HG02870 (cell line): ENCODE results near the gene ENPP1.
"Not testable (repeated sequence)": the region's sequence is repeated elsewhere in the genome, so short reads cannot be mapped to it uniquely, and the experiment has no call there.

Experiments used
- ATAC-seq: cut with Tn5 transposase; IDR thresholded peaks from one replicate; pipeline ENCODE4 v1.9.1; 2021; ENCODE audit warnings: mild to moderate bottlenecking, moderate library complexity; ENCODE audit not compliant: unreplicated experiment

ENPP1 gene

DNA sequence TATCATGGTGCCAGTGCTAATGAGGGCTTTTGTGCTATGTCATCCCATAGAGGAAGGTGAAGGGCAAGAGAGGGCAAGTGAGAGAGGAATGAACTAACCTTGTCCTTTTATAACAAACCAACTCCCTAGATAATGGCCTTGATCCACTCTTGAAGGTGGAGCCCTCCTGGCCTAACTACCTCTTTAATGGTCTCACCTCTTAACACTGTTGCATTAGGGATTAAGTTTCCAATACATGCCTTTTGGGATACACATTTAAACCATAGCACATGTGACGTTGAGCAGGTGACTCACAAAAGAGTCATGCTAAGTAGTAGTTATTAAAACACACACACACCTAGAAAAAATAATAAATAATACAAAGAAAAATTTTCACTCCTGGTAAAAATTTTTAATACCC, 106.4 kb downstream of the ENPP1 start:
- ATAC-seq: no peak

DNA sequence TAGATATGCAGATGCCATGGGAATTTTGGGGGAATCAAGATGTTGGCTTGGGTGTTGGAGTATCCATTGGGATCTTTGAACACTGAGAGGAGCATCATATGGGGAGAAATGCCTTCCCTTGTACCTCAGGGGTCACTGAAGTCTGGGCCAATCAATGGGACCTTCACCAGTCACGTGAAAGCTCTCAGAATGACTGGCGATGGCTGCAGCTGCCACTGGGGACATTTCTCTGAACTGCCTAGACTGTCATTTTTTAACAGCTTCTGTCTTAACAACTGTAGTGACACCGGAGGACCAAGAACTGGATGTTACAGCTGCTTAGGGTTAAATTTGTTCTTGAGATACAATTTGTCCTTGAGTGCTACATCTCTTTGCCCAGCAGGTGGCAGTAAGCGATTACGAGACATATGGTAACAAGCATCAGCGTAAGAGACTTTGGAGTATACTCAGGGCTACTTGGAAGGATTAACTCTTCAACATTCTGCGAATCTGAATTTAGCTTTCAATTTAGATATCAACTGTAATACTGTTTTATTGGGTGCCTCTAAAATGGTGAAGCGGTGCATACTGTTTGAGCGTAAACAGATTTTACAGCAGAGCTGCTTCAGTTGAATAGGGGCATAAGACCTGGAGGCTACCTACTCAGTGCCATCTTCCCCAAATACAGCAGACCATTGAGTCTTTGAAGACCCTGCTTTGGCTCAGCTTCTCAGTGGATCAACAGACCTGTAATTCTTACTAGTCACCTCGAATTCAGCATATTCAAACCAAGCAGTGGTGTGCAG, 107.3 kb downstream of the ENPP1 start:
- peak; percentile 80 for ATAC-seq

DNA sequence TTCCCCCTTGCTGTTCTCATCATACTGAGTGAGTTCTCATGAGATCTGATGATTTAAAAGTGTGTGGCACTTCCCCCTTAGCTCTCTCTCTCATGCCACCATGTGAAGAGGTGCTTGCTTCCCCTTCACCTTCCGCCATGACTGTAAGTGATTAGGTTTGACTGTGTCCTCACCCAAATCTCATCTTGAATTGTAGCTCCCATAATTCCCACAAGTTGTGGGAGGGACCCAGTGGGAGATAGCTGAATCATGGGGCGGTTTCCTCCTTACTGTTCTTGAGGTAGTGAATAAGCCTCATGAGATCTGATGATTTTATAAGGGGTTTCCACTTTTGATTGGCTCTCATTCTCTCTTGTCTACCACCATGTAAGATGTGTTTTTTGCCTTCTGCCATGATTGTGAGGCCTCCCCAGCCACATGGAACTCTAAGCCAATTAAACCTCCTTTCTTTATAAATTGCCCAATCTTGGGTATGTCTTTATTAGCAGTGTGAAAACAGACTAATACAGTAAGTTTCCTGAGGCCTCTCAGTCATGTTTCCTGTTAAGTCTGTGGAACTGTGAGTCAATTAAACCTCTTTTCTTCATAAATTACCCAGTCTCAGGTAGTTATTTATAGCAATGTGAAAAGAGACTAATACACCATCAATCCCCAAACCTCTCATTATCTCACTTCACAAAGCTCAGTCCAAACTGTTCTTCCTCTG, 108.4 kb downstream of the ENPP1 start:
- ATAC-seq: not testable (repeated sequence)

DNA sequence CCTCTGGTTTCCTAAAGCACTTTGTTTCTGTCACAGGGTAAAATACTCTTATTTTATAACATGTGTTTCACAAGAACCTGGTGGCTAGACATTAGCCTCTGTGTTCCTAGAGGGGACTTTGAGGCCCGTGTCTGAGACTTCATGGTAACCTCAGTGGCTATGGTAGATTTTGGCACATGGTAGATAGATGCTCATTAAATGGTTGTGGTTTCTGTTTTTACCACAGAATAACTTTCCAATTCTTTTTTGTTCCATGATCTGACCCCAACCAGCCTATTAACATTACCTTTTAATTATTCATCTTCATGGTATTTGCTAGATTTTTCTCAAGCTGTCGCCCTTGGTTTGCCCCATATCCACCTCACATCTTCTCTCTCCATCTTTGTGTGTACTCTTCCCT, 109.0 kb downstream of the ENPP1 start:
- no peak for ATAC-seq

DNA sequence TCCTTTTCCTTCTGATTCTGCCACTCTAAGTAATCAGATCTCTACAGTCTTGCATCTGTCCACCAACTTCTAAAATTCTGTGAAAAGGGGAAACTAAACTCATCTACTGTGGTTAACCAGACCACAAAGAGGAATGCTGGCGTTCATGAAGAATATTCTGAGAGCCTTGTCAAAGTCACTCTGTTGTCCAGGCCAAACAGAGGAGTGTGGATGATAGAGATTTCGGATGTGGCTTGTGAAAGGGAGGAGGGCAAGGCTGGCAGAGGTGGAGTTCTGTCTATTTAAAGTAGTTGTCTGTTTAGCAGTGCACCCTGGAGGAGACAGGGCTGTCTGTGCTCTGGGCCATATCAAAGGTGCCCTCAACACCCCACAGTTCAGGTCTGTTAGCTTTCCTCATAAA, 109.5 kb downstream of the ENPP1 start:
- no peak for ATAC-seq

DNA sequence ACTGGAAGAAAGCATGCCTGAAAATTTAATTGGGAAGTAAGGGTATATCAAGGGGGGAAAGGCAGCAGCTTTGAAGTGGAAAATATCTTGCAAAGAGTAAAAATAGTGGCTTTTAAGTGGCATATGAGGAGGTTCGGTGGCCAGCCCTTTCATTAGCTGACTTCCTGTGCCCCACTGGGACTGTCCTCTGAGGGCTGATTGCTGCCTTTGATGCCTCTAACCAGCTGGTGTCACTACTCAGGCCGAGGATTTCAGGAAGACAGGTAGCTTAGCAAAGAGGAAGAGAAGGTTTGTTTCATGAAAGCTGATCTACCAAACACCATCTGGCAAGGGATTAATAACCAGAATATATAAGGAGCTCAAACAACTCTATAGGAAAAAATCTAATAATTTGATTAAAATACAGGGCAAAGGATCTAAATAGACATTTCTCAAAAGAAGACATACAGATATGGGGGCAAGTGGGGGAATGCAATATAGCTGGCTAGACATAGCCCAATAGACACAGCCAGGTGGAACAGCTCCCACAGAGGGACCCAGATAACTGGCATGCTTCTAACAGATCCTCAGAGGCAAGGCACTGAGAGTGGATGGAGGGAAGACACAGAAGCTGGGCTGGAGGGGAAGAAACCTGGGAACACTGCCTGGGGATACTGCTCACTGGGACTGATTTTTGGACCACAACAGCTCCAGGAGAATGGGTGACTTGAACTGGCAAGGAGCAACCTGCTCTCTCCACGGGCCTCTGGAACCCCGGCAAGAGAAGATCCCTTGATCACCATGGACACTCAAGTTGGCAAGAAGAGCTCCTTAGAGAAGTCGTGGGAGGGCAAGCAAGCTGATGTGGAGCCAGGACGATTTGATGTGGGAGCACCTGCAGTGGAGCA, 110.2 kb downstream of the ENPP1 start:
- ATAC-seq: no peak

DNA sequence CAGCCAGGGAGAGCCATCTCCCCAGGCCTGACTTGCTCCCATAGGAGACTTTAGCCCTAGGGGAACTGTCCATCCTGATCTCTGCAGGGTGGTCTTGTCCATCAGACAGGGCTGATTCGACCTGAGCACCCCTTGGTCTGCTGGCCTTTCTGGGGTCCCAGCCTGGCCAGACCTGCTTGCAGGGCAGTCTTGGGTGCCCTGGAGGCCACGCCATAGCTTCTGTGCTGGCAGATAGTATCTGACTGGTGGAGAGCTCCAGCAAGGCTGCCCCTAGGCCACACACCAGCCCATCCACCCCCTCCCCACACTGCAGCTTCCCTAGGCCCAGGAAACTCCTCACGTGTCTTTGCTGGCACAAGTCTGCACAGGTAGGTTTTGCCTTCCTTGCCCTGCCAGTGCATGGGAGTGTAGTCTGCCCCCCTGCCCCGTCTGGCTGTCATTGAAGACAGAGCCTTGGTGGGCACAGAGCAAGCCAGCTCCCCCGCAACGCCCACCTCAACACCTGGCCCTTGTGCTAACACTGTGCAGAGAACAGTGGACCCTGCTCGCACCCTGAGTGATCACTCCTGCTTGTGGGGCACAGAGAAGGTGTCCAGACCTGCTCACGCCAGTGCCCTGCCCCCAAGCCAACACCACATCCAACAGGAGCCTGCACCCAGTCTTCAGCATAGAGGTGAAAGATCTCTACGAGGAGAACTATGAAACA, 111.0 kb downstream of the ENPP1 start:
- no peak for ATAC-seq

DNA sequence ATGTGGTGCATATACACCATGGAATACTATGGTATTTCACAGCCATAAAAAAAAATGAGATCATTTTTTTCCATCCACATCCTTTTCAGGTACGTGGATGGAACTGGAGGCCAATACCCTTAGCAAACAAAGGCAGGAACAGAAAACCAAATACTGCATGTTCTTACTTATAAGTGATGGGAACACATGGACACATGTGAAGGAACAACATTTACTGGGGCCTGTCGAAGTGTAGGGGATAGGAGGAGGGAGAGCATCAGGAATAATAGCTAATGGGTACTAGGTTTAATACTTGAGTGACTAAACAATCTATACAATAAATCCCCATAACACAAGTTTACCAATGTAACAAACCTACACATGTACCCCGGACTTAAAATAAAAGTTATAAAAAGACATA, 112.8 kb downstream of the ENPP1 start:
- ATAC-seq: no peak

DNA sequence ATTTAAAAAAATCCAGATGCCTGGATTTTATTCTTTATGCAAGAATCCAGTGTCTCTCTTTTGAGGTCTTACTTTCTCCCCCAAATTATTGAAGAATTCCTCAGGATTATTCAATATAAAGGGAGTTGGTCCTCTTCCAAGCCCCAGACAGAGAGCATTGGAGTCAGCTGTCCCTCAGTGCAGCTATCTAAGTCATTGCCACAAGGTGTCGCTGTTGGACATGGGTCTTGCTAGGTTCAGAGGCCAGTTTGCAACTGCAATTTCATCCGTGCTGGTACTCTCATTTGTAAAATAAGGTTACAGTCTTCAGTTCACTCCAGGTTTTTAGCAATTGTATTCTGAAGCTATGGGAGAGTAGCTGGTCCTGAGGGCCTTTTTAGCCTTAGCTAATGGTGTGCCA, 115.5 kb downstream of the ENPP1 start:
- no peak for ATAC-seq

DNA sequence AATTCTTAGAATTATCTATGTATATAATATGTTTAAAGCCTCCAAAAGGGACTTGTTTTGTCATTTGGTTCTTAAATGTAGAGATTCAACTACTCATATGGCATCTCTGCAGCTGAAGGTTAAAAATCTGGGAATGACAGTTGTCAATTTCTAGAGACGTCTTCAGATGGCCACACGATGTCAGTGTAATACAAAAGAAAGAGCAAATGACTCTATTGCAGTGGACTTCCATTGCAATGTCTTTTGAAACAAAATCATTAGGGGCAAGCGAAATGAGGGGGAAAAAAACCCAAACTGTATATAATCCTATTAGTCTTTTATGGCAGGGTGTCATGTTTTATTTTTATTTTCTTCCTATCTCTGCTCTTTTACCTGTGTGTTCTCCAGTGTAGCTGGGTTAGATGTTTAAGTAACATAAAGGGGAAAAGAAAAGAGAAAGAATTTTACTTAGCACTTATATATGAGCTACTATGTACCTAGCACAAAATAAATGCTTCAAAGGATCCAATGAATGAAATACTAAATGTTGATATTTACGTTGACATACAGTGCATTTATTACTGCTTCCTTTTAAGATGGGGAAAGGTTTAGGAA, 117.2 kb downstream of the ENPP1 start:
- no peak for ATAC-seq

DNA sequence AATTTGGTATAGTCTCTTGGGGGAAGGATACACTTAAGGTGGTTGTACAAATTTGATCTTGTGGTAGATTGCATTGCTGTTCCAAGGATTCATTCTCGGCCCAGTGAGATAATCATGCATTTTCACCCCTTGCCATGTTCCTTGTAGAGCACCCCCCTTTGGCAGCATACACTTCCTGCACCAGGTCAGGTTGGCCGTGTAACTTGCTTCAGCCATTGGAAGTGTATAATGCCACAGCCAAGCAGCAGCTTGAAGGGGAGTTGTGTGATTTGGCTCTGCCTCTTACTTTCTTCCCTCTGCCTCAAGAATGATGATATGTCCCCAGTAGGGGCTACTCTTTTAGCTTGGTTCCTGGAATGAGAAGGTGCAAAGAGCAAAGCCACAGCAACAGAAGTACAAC, 121.4 kb downstream of the ENPP1 start:
- ATAC-seq: no peak

DNA sequence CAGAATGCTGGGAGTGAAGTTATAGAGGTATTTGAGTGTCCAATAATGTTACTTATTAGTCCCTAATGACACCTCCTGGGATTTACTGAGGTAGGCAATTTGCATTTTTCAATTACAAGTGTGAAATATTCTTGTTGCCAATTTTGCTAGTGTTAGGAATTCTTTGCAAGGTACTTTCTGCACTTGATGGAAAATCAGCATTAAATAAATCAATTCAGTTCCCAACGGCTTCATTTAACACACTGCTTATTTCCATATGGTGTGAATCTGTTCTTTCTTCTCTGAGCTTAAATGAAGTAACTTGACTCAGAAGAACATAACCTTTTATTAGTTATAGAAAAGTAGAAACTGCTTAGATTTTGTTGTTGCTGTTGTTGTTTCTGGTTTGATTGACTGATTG, 122.2 kb downstream of the ENPP1 start:
- ATAC-seq: no peak

DNA sequence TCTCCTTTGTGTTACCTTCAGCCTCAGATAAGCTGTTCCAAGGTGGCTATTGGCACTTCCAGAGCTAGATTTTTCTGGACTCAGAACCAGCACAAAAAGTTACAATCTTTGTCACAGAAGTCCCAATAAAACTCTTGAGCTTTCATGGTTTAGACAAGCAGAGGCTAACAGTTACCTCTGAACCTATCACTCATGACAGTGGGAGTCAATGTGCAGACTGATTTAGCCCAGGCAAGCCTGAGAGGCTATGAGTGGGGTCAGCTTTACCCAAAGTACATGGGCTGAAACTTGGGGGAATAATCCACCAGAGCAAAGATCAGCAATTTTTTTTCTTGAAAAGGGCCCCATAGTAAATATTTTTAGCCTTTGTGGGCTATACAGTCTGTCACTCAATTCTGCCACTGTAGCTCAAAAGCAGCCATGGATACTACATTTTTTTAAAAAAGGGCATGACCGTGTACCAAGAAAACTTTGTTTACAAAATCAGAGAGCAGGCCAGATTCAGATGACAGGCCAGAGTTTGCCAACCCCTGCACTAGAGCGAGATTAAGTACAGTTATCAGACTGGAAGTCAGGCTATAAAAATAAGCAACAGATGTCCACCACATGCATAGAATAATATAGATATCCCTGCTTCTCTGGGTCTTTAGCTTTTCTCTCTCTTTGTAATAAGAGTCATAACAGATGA, 123.4 kb downstream of the ENPP1 start:
- no peak for ATAC-seq

DNA sequence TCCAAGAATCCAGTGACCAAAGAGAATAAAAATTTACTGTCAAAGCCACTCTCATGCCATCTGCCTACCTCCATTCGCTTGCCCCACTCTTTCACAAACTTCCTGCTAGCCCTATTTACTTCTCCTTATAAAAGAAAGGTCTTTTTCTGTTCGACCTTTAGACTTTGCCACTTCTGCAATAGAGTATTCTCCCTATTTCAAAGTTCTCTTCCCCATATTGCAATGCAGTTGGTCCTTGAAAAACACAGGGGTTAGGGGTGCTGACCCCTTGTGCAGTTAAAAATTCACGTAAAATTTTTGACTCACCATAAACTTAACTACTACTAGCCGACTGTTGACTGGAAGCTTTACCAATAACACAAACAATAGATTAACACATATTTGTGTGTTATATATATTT, 128.3 kb downstream of the ENPP1 start:
- no peak for ATAC-seq

DNA sequence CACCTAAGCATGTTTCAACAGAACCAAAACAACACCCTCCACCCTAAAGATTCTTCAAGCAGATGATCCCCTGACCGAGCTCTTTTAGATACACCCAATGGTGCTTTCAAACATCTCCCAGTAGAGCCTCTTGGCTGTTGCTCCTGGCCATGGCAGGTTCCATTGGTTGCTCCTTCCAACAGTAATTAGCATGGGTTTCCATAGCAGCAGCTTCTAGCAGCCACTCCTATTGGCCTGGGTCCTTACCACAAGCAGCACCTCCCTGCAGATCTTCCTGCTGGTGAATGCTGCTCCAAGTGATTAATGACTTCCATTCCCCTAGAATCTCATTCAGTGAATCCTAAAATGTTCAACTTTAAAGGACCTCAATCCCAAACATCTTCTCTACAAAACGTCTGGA, 129.4 kb downstream of the ENPP1 start:
- no peak for ATAC-seq

DNA sequence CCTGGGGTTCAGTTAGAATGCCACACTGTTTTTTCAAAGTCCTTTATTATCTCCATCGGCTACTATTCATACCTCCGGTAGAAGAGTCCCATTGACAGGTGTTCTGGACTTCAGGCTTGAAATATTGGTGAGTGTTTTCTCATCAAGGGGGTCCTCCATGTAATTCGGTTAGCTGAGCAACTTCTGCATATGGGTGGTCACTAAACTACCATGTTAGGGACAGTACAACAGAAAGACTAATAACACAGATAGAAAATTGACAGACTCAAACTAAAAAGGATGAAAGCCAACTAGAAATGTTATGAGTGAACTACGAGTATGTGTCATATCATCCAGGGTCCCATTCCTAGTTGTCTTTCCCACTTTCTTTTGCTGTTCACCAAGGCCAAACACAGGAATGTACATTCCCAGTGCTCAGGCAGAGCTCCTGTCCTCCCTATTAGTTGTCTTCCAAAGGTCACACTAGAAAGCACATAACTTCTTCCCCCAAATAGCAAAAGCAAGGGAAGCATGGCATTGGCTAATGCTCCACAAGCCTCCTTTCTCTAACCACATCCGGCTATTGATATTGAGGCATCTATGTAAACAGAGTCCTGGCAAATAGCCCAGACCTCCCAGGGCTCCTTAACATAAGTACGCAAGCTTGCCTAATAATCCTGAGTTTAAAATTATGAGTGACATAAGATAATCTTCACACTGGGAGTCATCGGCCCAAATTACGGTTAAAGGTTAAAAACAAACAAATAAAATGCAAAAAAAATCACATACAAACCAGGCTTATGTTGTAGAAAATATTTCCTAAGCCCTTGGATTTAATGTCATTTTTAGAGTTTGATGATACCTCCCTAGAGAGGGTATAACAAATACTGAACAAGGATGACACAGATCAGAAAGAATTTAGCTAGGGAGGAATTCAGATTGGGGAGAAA, 130.1 kb downstream of the ENPP1 start:
- no peak for ATAC-seq
